ENCODE data around the gene BAHCC1.

- TF ChIP-seq CTCF (conservative IDR thresholded peaks at IDR 0.05 in 1 of 2, IDR thresholded peaks at IDR 0.05 in 1 of 2; ENCODE audit: low read depth in 1 of 2, low read length in 2 of 2) (no peak), EZH2 (IDR thresholded peaks at IDR 0.05; ENCODE audit: low read length, missing control alignments) (no peak)
Observed at GRCh38 chr17:81378941-81379511, 16.2 kb upstream of the BAHCC1 start.
